ENCODE measurements around the gene LGR5. TPM values are rescaled to one million over a fixed set of nuclear protein-coding genes. Genes with fewer than 3 reads are reported as not detected.
A peak's percentile ranks its signal among the peaks of the same experiment; 100 is the strongest.

LGR5 gene
- total and polyA plus RNA-seq, 2 of the 13 experiments (the other 11 are each of a cell fraction or from before 2014, with no cell fraction given): 37.0 to 121 TPM

- TF ChIP-seq ZFAT (CRISPR knock-in tag; conservative IDR thresholded peaks at IDR 0.05): no peak
- no peak for TF ChIP-seq PBX3 (CRISPR knock-in tag; IDR thresholded peaks at IDR 0.05; ENCODE audit: borderline replicate concordance)
- TF ChIP-seq ZNF879 (CRISPR knock-in tag; IDR thresholded peaks at IDR 0.05): no peak
Measured at GRCh38 chr12:71448150-71448581, 8.6 kb downstream of the LGR5 start (continued).

- H3K4me2 ChIP-seq (ENCODE audit: low read depth, low read length): no peak overlapping the region
- ChIA-PET CTCF (ENCODE audit: low intra/inter-chr PET ratio, low total read pairs) (no interaction called here), POLR2A (interaction anchor here (1.2 to 1.4 kb wide), 2 partner anchors 9 to 10 kb away, joined by 4 to 6 read pairs; partner anchors contain the start of gene LGR5)
- no peak overlapping the region for H2AFZ ChIP-seq (ENCODE audit: low read length)
- intact Hi-C loops (cut with micrococcal nuclease; ENCODE audit: unreplicated experiment): loop anchor here (10.0 kb wide), 1 partner anchor 185 kb away; no protein-coding TSS in a partner anchor
- no peak overlapping the region for H3K27ac ChIP-seq (ENCODE audit: extremely low read length, insufficient read depth, low read length)
- 92% methylated on average over 3 of the region's 3 CpGs for WGBS (ENCODE audit: low lambda C conversion rate)
- FAIRE-seq: no peak
- no peaks in the 10 kb centered on the region for H3K27me3 ChIP-seq (ENCODE audit: control insufficient read depth in 1 of 2, insufficient read depth in 2 of 2, low read length in 2 of 2)
- DNase-seq (ENCODE audit: low spot score): no peak
- no peak for TF ChIP-seq ZBTB33 (CRISPR knock-in tag; IDR thresholded peaks at IDR 0.05)
- peak; percentile 6 for TF ChIP-seq AGO2 (optimal IDR thresholded peaks at IDR 0.05; ENCODE audit: low read depth, low read length)
- TF ChIP-seq MAZ (IDR thresholded peaks at IDR 0.05; ENCODE audit: borderline replicate concordance, low read depth, low read length): no peak
- TF ChIP-seq MAZ (CRISPR knock-in tag; IDR thresholded peaks at IDR 0.05; ENCODE audit: low read depth): no peak
- TF ChIP-seq FIP1L1 (IDR thresholded peaks at IDR 0.05; ENCODE audit: borderline replicate concordance, insufficient read depth, low read depth, low read length): no peak
- TF ChIP-seq ZNF335 (CRISPR knock-in tag; IDR thresholded peaks at IDR 0.05): no peak
- TF ChIP-seq ZNF644 (CRISPR knock-in tag; IDR thresholded peaks at IDR 0.05; ENCODE audit: low read depth): no peak
- no peak for TF ChIP-seq NFYC (CRISPR knock-in tag; IDR thresholded peaks at IDR 0.05)
- TF ChIP-seq SNAI1 (CRISPR knock-in tag; IDR thresholded peaks at IDR 0.05; ENCODE audit: borderline replicate concordance): no peak
- no peak for TF ChIP-seq ZNF354B (CRISPR knock-in tag; IDR thresholded peaks at IDR 0.05)
- 0 out of 2 replicates have a peak, but pooled peaks have one; percentile 23 for TF ChIP-seq RBFOX2 (IDR thresholded peaks at IDR 0.05; ENCODE audit: low read depth, low read length)
- no peak for TF ChIP-seq TAF1 (CRISPR knock-in tag; IDR thresholded peaks at IDR 0.05)
- no peak for TF ChIP-seq SIN3B (IDR thresholded peaks at IDR 0.05; ENCODE audit: low read length)
- no peak for TF ChIP-seq THAP7 (CRISPR knock-in tag; IDR thresholded peaks at IDR 0.05)
- TF ChIP-seq EEA1 (CRISPR knock-in tag; IDR thresholded peaks at IDR 0.05; ENCODE audit: borderline replicate concordance): no peak
- H4K20me1 ChIP-seq (ENCODE audit: insufficient read depth, low read length): peaks cover 21% of the 10 kb centered on the region
- in situ Hi-C loops (cut with HindIII; ENCODE audit: extremely low pct_ligation_motif_present, low pct_unique_long_range_greater_than_20kb): no loop called here
- no peaks in the 10 kb centered on the region for H3K9me3 ChIP-seq (ENCODE audit: low read length)
- BruUV-seq (replicated peaks): no TSS peak
- no peak overlapping the region for H3K9ac ChIP-seq (ENCODE audit: insufficient read depth, low read depth, low read length)
- peaks cover 18 to 44% of the 10 kb centered on the region in 2 experiments for H3K36me3 ChIP-seq (replicated peaks in 1 of 2; ENCODE audit: control insufficient read depth in 1 of 2, insufficient read depth in 2 of 2, low read length in 2 of 2)
- peaks cover 41% of the 10 kb centered on the region for H3K4me1 ChIP-seq (ENCODE audit: insufficient read depth, low read length)
- peaks cover 75% of the 10 kb centered on the region for H3K79me2 ChIP-seq (ENCODE audit: insufficient read depth, low read length)
- no peak overlapping the region for H3K4me3 ChIP-seq (replicated peaks in 1 of 3; ENCODE audit: insufficient read depth in 1 of 3, low read depth in 2 of 3, low read length in 3 of 3)
- no peak for ATAC-seq
Measured at GRCh38 chr12:71449373-71450070, 9.9 kb downstream of the LGR5 start.
